GM10266 (cell line): Measurements from ENCODE around the gene ALK.

Experiments
- DNase-seq: peaks from one replicate; pipeline ENCODE4 v3.0.0; 2012; ENCODE audit errors: extremely low spot score
- CTCF ChIP-seq: IDR thresholded peaks from 2 replicates; pipeline ENCODE4 v1.5.1; 2012; ENCODE audit warnings: mild to moderate bottlenecking, low read depth; ENCODE audit not compliant: control insufficient read depth, insufficient read depth; ENCODE audit errors: missing control alignments

The ALK gene

DNA sequence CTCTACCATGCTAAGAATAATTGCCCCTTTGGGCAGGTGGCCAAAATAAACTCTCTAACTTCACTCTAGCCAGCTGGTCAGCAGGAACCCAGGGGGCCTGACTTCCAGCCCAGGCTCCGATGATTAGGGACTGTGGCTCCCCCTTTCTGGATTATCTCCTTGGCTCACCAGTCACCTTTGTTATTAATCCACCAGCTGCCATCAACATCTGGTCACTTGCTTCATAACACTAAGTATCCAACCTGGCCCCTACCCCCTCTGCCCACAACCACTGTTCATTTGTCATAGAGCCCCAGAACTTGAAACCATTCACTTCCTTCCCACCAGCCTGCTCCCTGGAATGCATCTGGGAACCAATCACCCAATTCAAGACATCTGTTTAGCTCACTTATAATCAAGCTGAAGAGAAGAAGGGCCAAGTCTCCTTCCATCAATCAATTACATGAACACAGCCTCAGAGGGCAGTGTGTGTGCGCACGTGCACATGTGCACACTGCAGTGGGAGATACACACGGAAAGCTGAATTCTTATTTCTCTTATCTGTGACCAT, 215.1 kb downstream of the ALK start:
- no peak for DNase-seq
- no peak for TF ChIP-seq CTCF

DNA sequence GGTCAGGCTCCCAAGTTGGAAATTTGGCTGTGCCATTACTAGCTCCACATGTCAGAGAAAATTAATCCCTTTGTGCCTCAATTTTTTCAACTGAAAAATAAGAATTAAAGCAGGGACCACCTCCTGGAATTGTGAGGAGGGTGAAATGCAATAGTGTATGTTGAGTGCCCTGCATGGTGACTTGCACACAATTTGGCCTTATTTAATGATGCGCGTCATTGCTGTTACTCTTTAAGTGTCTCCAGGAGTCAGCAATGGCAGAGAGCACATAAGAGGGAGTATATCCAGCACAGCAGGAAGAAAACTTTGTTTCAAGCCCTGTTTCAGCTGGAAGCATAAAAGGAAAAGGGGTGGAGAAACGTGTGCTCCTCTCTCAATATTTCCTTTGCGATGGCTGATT, 215.8 kb downstream of the ALK start:
- no peak for TF ChIP-seq CTCF
- DNase-seq, result no peak

DNA sequence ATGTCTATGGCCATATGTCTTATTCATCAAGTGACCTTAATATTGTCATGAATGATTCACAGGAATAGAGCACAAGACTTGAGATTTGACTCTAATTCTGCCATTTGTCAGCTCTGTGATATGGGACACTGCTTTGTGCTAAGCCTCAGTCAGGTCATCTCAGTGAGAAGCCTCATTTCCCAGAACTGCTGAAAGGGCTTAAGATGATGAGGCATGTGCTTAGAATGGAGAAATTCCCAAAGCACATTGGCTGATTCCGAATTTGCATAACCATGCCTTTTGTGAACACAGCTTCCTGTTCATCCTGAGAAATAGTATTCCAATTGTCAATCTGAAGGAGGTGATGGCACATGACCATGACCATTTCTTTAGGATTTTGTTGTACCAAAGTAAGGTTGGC, 218.1 kb downstream of the ALK start:
- DNase-seq, result no peak
- TF ChIP-seq CTCF, result no peak

- DNase-seq, result no peak
- TF ChIP-seq CTCF, result no peak
Observed at GRCh38 chr2:29702276-29702675, 219.1 kb downstream of the ALK start.

- no peak for DNase-seq
- no peak for TF ChIP-seq CTCF
Observed at GRCh38 chr2:29700560-29700959, 220.8 kb downstream of the ALK start.

GRCh38 chr2:29699045-29699444, 222.3 kb downstream of the ALK start:
- TF ChIP-seq CTCF, result no peak
- DNase-seq, result no peak

DNA sequence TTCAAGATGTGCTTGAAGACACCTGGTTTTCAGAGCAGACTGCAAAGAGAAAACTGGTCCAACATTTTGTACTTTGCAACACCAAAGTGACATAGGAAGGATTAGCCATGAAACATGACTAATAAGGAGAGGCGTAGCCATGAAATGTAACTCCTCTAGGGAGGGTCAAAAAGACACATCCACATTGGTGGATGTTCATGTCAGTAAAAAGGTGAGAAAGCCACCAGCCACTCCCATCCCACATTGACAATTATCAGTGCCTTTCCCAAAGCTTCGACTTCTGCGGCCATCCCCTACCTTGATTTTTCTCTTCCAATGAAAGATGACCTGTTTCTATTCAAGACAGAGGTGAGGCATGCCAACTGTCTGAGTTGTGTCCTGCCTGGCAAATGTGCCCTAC, 223.2 kb downstream of the ALK start:
- no peak for DNase-seq
- no peak for TF ChIP-seq CTCF

DNA sequence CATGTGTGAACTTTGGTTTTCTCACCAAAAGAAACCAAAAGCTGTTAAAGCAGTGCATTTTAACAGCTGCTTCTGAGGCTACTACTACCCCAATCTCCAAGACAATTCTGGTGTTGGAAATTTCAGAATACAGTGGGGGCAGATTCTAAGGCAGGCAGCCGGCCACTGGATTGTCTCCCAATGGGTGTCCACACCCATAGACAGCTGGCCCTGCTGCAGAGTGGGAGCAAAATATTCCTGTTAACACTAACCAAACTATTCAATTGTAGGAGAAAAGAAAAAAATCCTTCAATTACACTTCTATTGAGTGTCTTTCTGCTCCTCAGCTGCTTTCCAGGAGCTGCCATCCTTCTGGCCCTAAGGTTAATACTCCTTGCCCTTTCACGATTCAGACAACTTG, 223.7 kb downstream of the ALK start:
- no peak for TF ChIP-seq CTCF

More for the DNA sequence above, 223.7 kb downstream of the ALK start:
- no peak for DNase-seq
